Eye (tissue), 1 donor: ENCODE results near the gene KIAA0586.

ENCODE experiments used
- DNase-seq: peaks from one replicate; pipeline ENCODE4 v3.0.0-alpha.2; 2015

Gene KIAA0586

GRCh38 chr14:58599707-58600106 is 172.2 kb downstream of the KIAA0586 start:
- DNase-seq: no peak
